Astrocyte of the cerebellum (primary cell): Measurements from ENCODE around the gene COPS7B.

Experiments used
- DNase-seq: peaks from one replicate; pipeline ENCODE4 v3.0.0-alpha.2; 2011; ENCODE audit warnings: low read depth
- H3K4me3 ChIP-seq: 2 replicates; pipeline ENCODE4 v1.5.1; 2011; ENCODE audit warnings: mild to moderate bottlenecking, low read depth, low read length, moderate library complexity
- CTCF ChIP-seq: IDR thresholded peaks from 2 replicates; pipeline ENCODE4 v1.5.1; 2012; ENCODE audit warnings: low read length, low read depth, moderate library complexity, mild to moderate bottlenecking; ENCODE audit errors: missing control alignments
- in situ Hi-C: cut with HindIII; loops from 2 replicates; pipeline ENCODE4 v1.10.0; 2017; ENCODE audit warnings: low sequenced_read_pairs

Gene COPS7B

DNA sequence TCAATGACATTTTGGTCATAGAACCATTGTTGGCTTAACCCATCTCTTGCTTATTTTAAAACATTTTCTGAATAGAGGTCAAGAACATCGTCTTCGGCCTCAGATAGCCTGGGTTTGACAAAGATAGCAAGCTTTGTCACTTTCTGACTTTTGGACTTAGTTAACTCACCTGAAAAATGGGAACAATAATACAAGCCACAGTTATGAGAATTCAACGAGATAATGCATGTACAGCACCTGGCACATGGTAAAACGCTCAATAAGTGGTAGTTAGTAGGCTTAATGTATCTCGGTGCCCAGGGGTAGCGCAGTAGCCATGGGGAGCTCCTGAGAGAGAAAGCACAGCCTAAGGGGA is 446 bp upstream of the COPS7B start:
- peak overlapping the region; percentile 92 for H3K4me3 ChIP-seq
- TF ChIP-seq CTCF = no peak
- no peak for DNase-seq
- in situ Hi-C loops = no loop called here

DNA sequence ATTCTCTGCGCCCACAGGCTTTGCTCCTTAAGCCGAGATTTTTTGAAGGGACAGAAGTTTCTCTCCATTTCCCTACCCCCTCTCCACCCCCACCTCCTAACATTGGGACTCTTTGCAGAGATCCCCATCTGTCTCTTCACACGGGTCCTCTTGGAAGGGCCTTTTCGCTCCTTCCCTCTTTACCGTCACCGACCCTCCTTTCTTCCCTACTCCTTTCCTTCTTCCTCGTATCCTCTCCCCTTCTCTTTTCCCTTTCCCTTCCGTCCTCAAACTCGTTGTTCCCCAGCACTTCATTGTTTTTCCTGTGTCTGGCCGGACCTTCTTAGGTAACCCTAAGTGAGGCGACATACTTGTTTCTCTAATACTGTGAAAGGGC is 660 bp downstream of the COPS7B start:
- TF ChIP-seq CTCF = no peak
- H3K4me3 ChIP-seq = peak overlapping the region; percentile 92
- no peak for DNase-seq
- in situ Hi-C loops = no loop called here

GRCh38 chr2:231791107-231791506 is 4.9 kb downstream of the COPS7B start:
- no peak overlapping the region for H3K4me3 ChIP-seq
- TF ChIP-seq CTCF = no peak
- in situ Hi-C loops = no loop called here
- no peak for DNase-seq

DNA sequence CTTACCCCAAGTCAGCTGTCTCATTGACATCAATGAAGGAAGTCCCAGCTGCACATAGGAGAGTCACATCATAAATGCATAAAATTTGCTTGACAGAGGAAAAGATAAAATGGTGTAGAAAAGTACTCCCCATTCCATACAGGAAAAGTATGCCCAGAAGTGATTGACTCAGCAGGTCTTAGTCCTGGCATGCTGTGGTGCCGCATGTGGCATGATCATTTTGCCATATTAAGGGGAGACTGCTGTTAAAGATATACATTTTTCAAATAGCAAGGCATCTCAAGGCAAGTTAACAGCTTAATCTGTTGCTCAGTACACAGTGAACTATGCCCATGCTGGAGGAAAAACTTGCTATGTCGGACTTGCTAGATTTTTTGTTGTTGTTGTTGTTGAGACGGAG is 8.1 kb downstream of the COPS7B start:
- DNase-seq = no peak
- in situ Hi-C loops = no loop called here
- H3K4me3 ChIP-seq = no peak overlapping the region
- no peak for TF ChIP-seq CTCF

- TF ChIP-seq CTCF = peak; percentile 35
- peak; percentile 36 for DNase-seq
- in situ Hi-C loops = no loop called here
- H3K4me3 ChIP-seq = no peak overlapping the region
Observed at GRCh38 chr2:231795525-231796327, 9.5 kb downstream of the COPS7B start.

DNA sequence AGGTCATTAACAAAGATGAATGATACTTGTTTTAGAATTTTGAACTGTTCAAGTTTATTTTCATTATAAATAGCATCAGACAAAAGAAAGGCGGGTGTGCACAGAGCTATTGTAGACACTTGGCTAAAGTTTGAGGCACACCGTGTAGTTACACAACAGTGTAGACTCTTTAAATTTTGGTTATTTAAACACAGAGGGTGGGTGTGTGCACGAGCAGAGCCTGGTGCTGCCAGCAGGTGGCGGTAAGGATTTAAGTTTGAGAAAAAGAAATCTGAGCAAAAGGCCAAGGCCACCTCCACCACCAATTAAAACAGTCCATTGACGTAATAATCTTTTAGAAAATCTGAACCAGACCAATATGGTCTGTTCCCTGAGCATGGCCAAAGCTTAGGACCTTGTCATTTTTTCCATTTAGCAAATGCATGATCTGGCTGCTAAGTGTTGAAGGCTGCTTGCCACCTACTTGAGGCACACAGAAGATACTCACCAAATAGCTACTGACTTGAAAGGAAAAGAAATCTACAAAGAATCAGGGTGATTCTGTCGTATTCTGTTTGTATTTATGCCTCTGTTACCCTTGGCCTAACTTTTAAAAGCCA is 14.3 kb downstream of the COPS7B start:
- in situ Hi-C loops = no loop called here
- TF ChIP-seq CTCF = peak; percentile 70
- no peak for DNase-seq
- H3K4me3 ChIP-seq = no peak overlapping the region
